Measurements from ENCODE around the gene TSEN2.

The TSEN2 gene

GRCh38 chr3:12582730-12583129, 98.5 kb downstream of the TSEN2 start:
- no peak overlapping the region for H3K4me3 ChIP-seq (ENCODE audit: low read length)

More at GRCh38 chr3:12582730-12583129, 98.5 kb downstream of the TSEN2 start:
- no peak for TF ChIP-seq ZNF274 (IDR thresholded peaks at IDR 0.05; ENCODE audit: low read depth, low read length)

Measured in GM08714 (cell line).